Activated T-helper 9 cell treated with anti-CD3 and anti-CD28 coated beads, Interleukin-2, amount 50 U/mL, for 16 hours (primary cell): ENCODE data around the gene ZNF71.
A peak's percentile ranks its signal among the peaks of the same experiment; 100 is the strongest.

Experiments used
- DNase-seq: peaks from one replicate; pipeline ENCODE4 v3.0.0-alpha.2; 2020; ENCODE audit warnings: low read depth

The ZNF71 gene

DNA sequence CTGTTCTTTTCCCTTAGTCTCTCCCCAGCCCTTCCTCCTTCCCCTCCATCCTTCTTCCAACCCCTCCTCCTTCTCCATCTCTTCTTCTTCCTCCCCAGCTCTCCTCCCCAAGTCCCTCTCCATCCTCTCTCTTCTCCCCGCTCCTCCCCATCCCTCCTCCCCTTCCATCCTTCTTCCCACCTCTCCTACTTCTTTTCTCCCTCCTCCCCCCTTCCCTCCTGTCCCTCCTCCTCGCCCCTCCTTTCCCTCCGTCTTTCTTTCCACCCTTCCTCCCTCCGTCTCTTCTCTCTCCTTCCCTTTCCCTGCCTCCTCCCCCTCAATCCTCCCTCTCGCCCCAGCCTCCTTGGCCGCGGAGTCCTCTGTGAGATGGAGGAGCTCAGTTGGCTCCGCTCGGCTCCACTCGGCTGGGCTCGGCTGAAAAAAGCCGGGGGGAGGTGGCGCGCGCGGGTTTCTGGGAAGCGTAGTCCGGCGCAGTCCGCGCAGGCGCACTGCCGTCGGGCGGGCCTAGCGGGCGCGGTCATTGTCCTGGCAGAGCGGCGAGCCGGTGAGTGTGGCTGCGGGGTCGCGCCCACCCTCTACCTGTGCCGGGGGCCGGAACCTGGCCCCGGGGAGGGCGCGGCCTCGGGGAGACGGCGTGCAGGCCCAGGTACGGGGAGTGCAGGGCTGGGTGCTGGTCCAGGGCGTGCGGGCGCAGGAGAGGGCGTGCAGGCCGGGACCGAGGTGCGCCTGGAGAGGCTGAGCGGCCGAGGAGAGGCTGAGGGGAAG lies at the start of gene ZNF71:
Gene ZNF71, plus strand, starts transcription at position 520 of the 765 bp plus-strand sequence. CDS start 6,257 bp downstream, outside the sequence.
- peak; percentile 77 for DNase-seq

DNA sequence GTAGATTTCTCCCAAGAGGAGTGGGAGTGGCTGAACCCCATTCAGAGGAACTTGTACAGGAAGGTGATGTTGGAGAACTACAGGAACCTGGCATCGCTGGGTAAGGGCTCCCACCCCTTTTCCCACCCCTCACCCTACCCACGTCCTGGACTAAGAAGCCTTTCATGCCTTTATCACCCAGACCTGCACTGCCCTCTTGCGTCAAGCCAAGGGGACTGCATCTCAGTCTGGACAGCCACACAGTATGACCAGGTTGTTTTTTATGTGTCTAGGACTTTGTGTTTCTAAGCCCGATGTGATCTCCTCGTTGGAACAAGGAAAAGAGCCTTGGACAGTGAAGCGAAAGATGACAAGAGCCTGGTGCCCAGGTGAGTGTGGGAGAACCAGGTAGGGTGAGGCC lies 47.6 kb upstream of the ZNF71 start:
- no peak for DNase-seq

DNA sequence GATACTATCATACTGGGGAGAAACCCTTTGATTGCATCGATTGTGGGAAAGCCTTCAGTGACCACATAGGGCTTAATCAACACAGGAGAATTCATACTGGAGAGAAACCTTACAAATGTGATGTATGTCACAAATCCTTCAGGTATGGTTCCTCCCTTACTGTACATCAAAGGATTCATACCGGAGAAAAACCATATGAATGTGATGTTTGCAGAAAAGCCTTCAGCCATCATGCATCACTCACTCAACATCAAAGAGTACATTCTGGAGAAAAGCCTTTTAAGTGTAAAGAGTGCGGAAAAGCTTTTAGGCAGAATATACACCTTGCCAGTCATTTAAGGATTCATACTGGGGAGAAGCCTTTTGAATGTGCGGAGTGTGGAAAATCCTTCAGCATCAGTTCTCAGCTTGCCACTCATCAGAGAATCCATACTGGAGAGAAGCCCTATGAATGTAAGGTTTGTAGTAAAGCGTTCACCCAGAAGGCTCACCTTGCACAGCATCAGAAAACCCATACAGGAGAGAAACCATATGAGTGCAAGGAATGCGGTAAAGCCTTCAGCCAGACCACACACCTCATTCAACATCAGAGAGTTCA lies 40.7 kb upstream of the ZNF71 start:
- DNase-seq = no peak

DNA sequence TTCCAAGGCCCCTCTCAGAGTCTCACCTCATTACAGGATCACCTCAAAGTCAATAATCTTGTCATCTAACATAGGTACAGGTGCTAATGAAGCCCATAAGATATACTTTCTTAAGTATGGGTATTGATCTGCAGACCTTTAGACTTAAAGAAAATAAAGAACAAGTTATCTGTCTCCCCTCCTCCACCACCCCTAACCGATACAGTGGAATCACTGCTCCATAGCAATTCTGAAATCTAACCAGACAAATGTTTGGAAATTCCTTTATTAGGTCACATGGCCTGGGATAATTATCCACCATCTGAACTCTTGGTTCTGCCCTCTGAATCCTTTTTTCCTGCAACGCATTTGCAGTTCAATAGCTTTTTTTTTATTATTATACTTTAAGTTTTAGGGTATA lies 32.3 kb upstream of the ZNF71 start:
- no peak for DNase-seq

GRCh38 chr19:56566904-56567273 lies 28.2 kb upstream of the ZNF71 start:
- peak; percentile 1 for DNase-seq

GRCh38 chr19:56567274-56568120 lies 27.6 kb upstream of the ZNF71 start, which contains the start of gene ZNF470:
TSS of gene ZNF470 (plus strand) at chr19:56567468. CDS start at chr19:56570312, 2,844 bp downstream.
- DNase-seq = peak; percentile 80

GRCh38 chr19:56572589-56572988 lies 22.5 kb upstream of the ZNF71 start:
- DNase-seq = no peak

- DNase-seq = no peak
Measured at GRCh38 chr19:56573914-56574313, 21.2 kb upstream of the ZNF71 start.

DNA sequence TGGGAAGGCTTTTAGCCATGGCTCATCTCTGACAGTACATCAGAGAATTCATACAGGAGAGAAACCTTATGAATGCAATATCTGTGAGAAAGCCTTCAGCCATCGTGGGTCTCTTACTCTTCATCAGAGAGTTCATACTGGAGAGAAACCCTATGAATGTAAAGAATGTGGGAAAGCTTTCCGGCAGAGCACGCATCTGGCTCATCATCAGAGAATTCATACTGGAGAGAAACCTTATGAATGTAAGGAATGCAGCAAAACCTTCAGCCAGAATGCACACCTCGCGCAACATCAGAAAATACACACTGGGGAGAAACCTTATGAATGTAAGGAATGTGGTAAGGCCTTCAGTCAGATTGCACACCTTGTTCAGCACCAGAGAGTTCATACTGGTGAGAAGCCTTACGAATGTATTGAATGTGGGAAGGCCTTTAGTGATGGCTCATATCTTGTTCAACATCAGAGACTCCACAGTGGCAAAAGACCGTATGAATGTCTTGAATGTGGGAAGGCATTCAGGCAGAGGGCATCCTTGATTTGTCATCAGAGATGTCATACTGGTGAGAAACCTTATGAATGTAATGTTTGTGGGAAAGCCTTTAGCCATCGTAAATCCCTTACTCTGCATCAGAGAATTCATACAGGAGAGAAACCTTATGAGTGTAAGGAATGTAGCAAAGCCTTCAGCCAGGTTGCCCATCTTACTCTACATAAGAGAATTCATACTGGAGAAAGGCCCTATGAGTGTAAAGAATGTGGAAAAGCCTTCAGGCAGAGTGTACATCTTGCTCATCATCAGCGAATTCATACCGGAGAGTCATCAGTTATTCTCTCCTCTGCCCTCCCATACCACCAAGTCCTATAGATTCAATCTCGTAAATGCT lies 17.1 kb upstream of the ZNF71 start:
- no peak for DNase-seq

GRCh38 chr19:56594446-56594782 lies 688 bp upstream of the ZNF71 start:
- no peak for DNase-seq

DNA sequence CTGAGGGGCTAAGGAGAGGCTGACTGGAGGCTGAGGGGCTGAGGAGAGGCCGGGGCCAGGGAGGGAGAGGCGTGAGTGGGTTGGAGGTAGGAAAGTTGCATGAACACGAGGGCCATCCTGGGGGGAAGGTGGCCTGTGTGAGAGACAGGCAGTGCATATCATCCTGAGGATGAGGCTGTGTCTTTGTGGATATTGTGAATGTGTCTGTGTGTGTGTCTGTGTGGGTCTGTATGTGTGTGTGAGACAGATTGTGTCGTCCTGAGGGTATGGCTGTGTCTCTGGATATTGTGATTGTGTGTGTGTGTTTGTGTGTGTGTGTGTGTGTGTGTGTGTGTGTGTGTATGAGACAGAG lies 422 bp downstream of the ZNF71 start:
- DNase-seq = no peak

GRCh38 chr19:56596676-56597075 lies 1.6 kb downstream of the ZNF71 start:
- DNase-seq = no peak

DNA sequence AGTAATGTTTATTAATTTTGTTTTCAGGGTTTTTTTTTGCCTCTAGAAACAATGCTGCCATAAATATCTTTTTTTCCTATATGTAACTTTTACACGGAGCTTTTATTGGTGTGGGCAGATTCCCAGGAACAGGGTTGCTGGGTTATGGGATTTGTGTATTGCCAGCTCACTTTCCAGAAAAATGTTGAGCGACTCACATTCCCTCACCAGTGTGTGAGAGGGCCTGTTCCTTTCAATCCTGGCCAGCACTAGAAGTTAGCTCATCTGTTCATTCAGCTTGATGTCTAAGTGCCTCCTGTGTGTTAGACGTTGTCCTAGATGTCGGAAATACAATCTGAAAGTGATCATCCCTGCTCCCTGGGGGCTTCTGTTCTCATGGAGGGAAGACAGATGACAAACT lies 2.6 kb downstream of the ZNF71 start:
- DNase-seq = no peak

GRCh38 chr19:56601375-56601774 lies 6.3 kb downstream of the ZNF71 start:
- no peak for DNase-seq

GRCh38 chr19:56603829-56604228 lies 8.7 kb downstream of the ZNF71 start:
- no peak for DNase-seq

- DNase-seq = no peak
Measured at GRCh38 chr19:56608274-56608964, 13.3 kb downstream of the ZNF71 start.

GRCh38 chr19:56611288-56611687 lies 16.2 kb downstream of the ZNF71 start:
- DNase-seq = no peak

DNA sequence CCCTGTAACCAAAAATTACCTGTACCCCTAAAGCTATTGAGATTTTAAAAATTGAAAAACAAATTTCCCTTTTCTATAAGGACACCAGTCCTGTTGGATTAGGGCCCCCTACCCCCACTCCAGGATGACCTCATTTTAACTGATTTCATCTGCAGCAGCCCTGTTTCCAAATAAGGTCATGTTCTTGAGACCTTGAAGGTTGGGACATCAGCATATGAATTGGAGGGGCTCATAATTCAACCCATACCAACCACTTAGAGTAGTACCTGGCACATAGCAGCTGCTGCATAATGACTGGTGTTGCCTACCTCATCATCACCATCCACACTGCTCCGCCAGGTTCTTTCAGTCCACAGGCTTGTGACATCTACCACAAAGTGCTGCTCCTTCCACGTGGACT lies 17.6 kb downstream of the ZNF71 start:
- no peak for DNase-seq

GRCh38 chr19:56613639-56614038 lies 18.5 kb downstream of the ZNF71 start:
- DNase-seq = no peak

- DNase-seq = no peak
Measured at GRCh38 chr19:56617531-56617930, 22.4 kb downstream of the ZNF71 start.

DNA sequence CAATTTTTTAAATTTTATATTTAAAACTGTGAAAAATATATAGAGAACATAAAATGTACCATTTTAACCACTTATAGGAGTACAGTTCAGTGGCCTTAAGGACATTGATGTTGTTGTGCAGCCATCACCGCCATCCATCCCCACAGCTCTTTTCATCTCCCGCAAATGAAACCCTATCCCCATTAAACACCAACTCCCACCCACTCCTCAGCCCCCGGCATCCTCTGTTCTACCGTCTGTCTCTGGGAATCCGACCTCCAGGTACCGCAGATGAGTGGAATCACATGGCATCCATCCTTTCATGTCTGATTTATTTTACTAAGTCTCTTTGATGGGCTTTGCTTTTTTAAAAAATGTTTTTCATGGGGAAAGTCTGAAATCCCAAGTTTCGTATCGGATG lies 24.0 kb downstream of the ZNF71 start:
- no peak for DNase-seq
